Activated T-helper 1 cell treated with anti-CD3 and anti-CD28 coated beads, Interleukin-12 subunit alpha, Interleukin-12 subunit beta, Interleukin-2, Interleukin-4 antibody, amounts not matched to agents 30 ng/mL and 10 ng/mL and 1 ng/mL, durations not matched to agents 14 hours and 24 hours and 36 hours (primary cell): ENCODE data around the gene TCOF1. TPM values are rescaled to one million over a fixed set of nuclear protein-coding genes. Genes with fewer than 3 reads are reported as not detected.

Source experiments
- DNase-seq: peaks from one replicate; pipeline ENCODE4 v3.0.0; 2021; ENCODE audit warnings: low spot score
- H3K27ac Mint-ChIP-seq: one replicate; pipeline ENCODE4 v1.8.0; 2021; ENCODE audit warnings: mild to moderate bottlenecking, mixed read lengths
- H3K27me3 Mint-ChIP-seq: one replicate; pipeline ENCODE4 v1.8.0; 2022; ENCODE audit warnings: mild to moderate bottlenecking, moderate library complexity, mixed read lengths; ENCODE audit not compliant: insufficient read depth
- H3K36me3 Mint-ChIP-seq: one replicate; pipeline ENCODE4 v1.8.0; 2021; ENCODE audit warnings: low read depth, mixed read lengths
- H3K4me1 Mint-ChIP-seq: one replicate; pipeline ENCODE4 v1.8.0; 2021; ENCODE audit warnings: low read depth, mixed read lengths
- H3K4me3 Mint-ChIP-seq: one replicate; pipeline ENCODE4 v1.8.0; 2021; ENCODE audit warnings: mild to moderate bottlenecking, moderate library complexity, mixed read lengths
- H3K9me3 Mint-ChIP-seq: one replicate; pipeline ENCODE4 v1.8.0; 2021; ENCODE audit warnings: mixed read lengths
- intact Hi-C: fragments of 100-400 bp; cut with micrococcal nuclease; formaldehyde crosslinking; loops from one replicate; pipeline ENCODE4 v1.15.1; 2024
- total RNA-seq: library from RNA; stranded (reverse); gene quantifications from 2 replicates; pipeline ENCODE4 v1.2.3, GENCODE V29; 2022

TCOF1 gene
- total RNA-seq, 1 donor from 2014 or later = 131 TPM

GRCh38 chr5:150392680-150393079, 35.2 kb downstream of the TCOF1 start:
- intact Hi-C loops = no loop called here
- Mint-ChIP-seq H3K9me3 (no peaks in the 10 kb centered on the region), H3K4me3 (no peak overlapping the region), H3K27ac (no peak overlapping the region), H3K27me3 (no peaks in the 10 kb centered on the region), H3K4me1 (no peaks in the 10 kb centered on the region), H3K36me3 (peaks cover 26% of the 10 kb centered on the region)
- DNase-seq = no peak

- no peak for DNase-seq
- no peaks in the 10 kb centered on the region for H3K9me3 Mint-ChIP-seq
- H3K4me1 Mint-ChIP-seq = no peaks in the 10 kb centered on the region
- no peak overlapping the region for H3K4me3 Mint-ChIP-seq
- intact Hi-C loops = no loop called here
- no peak overlapping the region for H3K27ac Mint-ChIP-seq
- H3K27me3 Mint-ChIP-seq = no peaks in the 10 kb centered on the region
- peaks cover 26% of the 10 kb centered on the region for H3K36me3 Mint-ChIP-seq
Observed at GRCh38 chr5:150393096-150393645, 35.7 kb downstream of the TCOF1 start.

- intact Hi-C loops = no loop called here
Observed at GRCh38 chr5:150394131-150394530, 36.6 kb downstream of the TCOF1 start.

GRCh38 chr5:150394912-150395687, 37.6 kb downstream of the TCOF1 start:
- no peak overlapping the region for H3K27ac Mint-ChIP-seq
- H3K9me3 Mint-ChIP-seq = no peaks in the 10 kb centered on the region
- intact Hi-C loops = no loop called here
- DNase-seq = no peak
- no peaks in the 10 kb centered on the region for H3K27me3 Mint-ChIP-seq
- no peak overlapping the region for H3K4me3 Mint-ChIP-seq
- no peaks in the 10 kb centered on the region for H3K4me1 Mint-ChIP-seq
- peaks cover 32% of the 10 kb centered on the region for H3K36me3 Mint-ChIP-seq

More at GRCh38 chr5:150394131-150394530, 36.6 kb downstream of the TCOF1 start:
- Mint-ChIP-seq H3K27me3 (no peaks in the 10 kb centered on the region), H3K36me3 (peaks cover 28% of the 10 kb centered on the region), H3K27ac (peak overlapping the region; percentile 40), H3K4me1 (no peaks in the 10 kb centered on the region), H3K4me3 (no peak overlapping the region), H3K9me3 (no peaks in the 10 kb centered on the region)
- DNase-seq = no peak

GRCh38 chr5:150395688-150395975, 38.1 kb downstream of the TCOF1 start:
- H3K36me3 Mint-ChIP-seq = peaks cover 37% of the 10 kb centered on the region
- H3K9me3 Mint-ChIP-seq = no peaks in the 10 kb centered on the region
- no peak for DNase-seq
- no peak overlapping the region for H3K4me3 Mint-ChIP-seq
- H3K4me1 Mint-ChIP-seq = no peaks in the 10 kb centered on the region
- H3K27me3 Mint-ChIP-seq = no peaks in the 10 kb centered on the region
- H3K27ac Mint-ChIP-seq = no peak overlapping the region
- intact Hi-C loops = no loop called here

- Mint-ChIP-seq H3K4me3 (no peak overlapping the region), H3K27ac (peak overlapping the region; percentile 43), H3K4me1 (no peaks in the 10 kb centered on the region), H3K9me3 (no peaks in the 10 kb centered on the region), H3K27me3 (no peaks in the 10 kb centered on the region), H3K36me3 (peaks cover 42% of the 10 kb centered on the region)
- intact Hi-C loops = no loop called here
- no peak for DNase-seq
Observed at GRCh38 chr5:150396267-150396666, 38.8 kb downstream of the TCOF1 start.

- intact Hi-C loops = no loop called here
- H3K4me3 Mint-ChIP-seq = no peak overlapping the region
- DNase-seq = no peak
- no peaks in the 10 kb centered on the region for H3K4me1 Mint-ChIP-seq
- H3K27ac Mint-ChIP-seq = no peak overlapping the region
- peaks cover 46% of the 10 kb centered on the region for H3K36me3 Mint-ChIP-seq
- H3K9me3 Mint-ChIP-seq = no peaks in the 10 kb centered on the region
- no peaks in the 10 kb centered on the region for H3K27me3 Mint-ChIP-seq
Observed at GRCh38 chr5:150397146-150397781, 39.8 kb downstream of the TCOF1 start.

GRCh38 chr5:150397782-150398721, 40.6 kb downstream of the TCOF1 start:
- Mint-ChIP-seq H3K27me3 (no peaks in the 10 kb centered on the region), H3K9me3 (no peaks in the 10 kb centered on the region), H3K36me3 (peaks cover 49% of the 10 kb centered on the region), H3K4me3 (no peak overlapping the region), H3K4me1 (no peaks in the 10 kb centered on the region), H3K27ac (no peak overlapping the region)
- no peak for DNase-seq
- intact Hi-C loops = loop anchor here (1.0 kb wide), 1 partner anchor 38 kb away; no protein-coding TSS in a partner anchor

GRCh38 chr5:150398722-150399523, 41.4 kb downstream of the TCOF1 start:
- intact Hi-C loops = loop anchor here (1.0 kb wide), 1 partner anchor 37 kb away; no protein-coding TSS in a partner anchor
- no peaks in the 10 kb centered on the region for H3K4me1 Mint-ChIP-seq
- H3K4me3 Mint-ChIP-seq = no peak overlapping the region
- H3K27ac Mint-ChIP-seq = no peak overlapping the region
- DNase-seq = no peak
- peaks cover 47% of the 10 kb centered on the region for H3K36me3 Mint-ChIP-seq
- no peaks in the 10 kb centered on the region for H3K27me3 Mint-ChIP-seq
- no peaks in the 10 kb centered on the region for H3K9me3 Mint-ChIP-seq

GRCh38 chr5:150399524-150400211, 42.2 kb downstream of the TCOF1 start:
- Mint-ChIP-seq H3K27me3 (no peaks in the 10 kb centered on the region), H3K4me3 (no peak overlapping the region), H3K27ac (no peak overlapping the region), H3K36me3 (peaks cover 49% of the 10 kb centered on the region), H3K4me1 (no peaks in the 10 kb centered on the region), H3K9me3 (no peaks in the 10 kb centered on the region)
- intact Hi-C loops = no loop called here
- no peak for DNase-seq

GRCh38 chr5:150400316-150401075, 43.0 kb downstream of the TCOF1 start:
- H3K9me3 Mint-ChIP-seq = no peaks in the 10 kb centered on the region
- H3K27ac Mint-ChIP-seq = peak overlapping the region; percentile 71
- DNase-seq = no peak
- H3K36me3 Mint-ChIP-seq = peaks cover 46% of the 10 kb centered on the region
- intact Hi-C loops = no loop called here
- H3K4me3 Mint-ChIP-seq = no peak overlapping the region
- no peaks in the 10 kb centered on the region for H3K27me3 Mint-ChIP-seq
- H3K4me1 Mint-ChIP-seq = no peaks in the 10 kb centered on the region
